Measurements from ENCODE around the gene SOS1.

Gene SOS1

DNA sequence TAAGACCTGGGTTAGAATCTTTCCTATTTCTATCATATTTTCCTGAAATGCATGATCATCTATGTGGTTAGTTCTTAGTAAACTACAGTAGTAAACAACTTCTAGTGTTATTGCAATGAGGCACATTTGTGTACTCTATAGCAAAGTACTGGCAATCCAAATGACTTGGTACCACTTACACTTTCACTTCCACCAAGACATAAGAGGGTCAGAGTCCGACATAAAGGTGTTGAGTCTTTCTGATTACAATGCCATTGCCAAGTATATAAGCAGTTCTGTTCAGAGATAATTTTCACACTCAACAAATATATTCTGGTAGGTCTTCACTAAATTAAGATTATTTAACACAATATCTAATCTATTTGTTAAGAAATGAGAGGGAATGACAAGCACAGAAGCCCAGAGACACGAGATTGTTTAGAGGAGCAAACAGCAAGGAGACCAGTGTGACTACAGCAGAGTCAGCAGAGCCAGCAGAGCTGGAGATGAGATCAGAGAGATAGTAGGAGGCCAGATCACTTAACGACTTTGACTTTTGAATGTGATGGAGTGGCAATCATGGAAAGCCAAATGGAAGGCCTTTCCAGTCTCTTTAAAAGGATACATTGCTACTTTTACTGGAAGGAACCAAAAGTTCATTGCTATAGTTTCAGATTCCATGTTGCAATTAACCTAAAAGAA, 27.5 kb downstream of the SOS1 start:
- TF ChIP-seq, protein P1, sequence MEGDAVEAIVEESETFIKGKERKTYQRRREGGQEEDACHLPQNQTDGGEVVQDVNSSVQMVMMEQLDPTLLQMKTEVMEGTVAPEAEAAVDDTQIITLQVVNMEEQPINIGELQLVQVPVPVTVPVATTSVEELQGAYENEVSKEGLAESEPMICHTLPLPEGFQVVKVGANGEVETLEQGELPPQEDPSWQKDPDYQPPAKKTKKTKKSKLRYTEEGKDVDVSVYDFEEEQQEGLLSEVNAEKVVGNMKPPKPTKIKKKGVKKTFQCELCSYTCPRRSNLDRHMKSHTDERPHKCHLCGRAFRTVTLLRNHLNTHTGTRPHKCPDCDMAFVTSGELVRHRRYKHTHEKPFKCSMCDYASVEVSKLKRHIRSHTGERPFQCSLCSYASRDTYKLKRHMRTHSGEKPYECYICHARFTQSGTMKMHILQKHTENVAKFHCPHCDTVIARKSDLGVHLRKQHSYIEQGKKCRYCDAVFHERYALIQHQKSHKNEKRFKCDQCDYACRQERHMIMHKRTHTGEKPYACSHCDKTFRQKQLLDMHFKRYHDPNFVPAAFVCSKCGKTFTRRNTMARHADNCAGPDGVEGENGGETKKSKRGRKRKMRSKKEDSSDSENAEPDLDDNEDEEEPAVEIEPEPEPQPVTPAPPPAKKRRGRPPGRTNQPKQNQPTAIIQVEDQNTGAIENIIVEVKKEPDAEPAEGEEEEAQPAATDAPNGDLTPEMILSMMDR (IDR thresholded peaks at IDR 0.05; ENCODE audit: low read depth, low read length): no peak
- no peak overlapping the region for H3K4me3 ChIP-seq (ENCODE audit: low read depth, low read length)
- peaks cover 8% of the 10 kb centered on the region for H3K4me1 ChIP-seq
- no peaks in the 10 kb centered on the region for H3K36me3 ChIP-seq
- no peaks in the 10 kb centered on the region for H3K27me3 ChIP-seq
- no peaks in the 10 kb centered on the region for H3K9me3 ChIP-seq
- DNase-seq: peak; percentile 34

DNA sequence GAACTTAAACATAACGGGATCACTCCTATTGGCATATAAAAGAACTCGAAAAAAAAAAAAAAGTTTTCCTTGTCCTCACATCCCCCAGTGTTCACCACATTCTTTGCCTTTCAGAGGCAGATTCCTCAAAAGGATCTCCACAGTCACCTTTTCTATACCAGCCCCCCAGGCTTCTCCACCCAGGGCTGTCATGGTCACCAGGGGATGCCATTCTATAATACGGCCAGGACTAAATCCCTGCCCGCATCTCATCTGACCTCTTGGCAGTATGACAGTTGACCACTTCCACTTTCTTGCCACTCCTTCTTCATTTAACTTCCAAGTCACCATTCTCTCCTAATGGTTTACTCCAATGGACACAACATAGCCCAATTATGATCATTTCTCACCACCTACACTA, 29.3 kb downstream of the SOS1 start:
- H3K27me3 ChIP-seq: no peaks in the 10 kb centered on the region
- peaks cover 8% of the 10 kb centered on the region for H3K4me1 ChIP-seq
- no peaks in the 10 kb centered on the region for H3K36me3 ChIP-seq
- DNase-seq: no peak
- no peaks in the 10 kb centered on the region for H3K9me3 ChIP-seq
- TF ChIP-seq, protein P1 (IDR thresholded peaks at IDR 0.05; ENCODE audit: low read depth, low read length): no peak
- H3K4me3 ChIP-seq (ENCODE audit: low read depth, low read length): no peak overlapping the region

DNA sequence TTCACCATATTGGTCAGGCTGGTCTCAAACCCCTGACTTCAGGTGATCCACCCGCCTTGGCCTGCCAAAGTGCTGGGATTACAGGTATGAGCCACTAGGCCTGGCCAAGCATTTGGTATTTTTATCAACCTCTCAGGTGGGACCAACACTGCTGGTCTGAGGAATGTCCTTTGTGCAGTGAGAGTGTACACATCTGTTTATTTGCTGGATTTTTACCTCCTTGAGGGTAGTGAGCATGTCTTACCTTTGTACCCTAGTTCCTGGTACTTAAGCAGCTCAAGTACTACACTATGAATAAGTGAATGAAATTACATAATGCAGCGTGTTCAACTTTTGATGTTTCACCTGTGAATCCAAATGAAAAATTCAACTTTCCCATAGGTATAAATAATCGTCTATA, 29.8 kb downstream of the SOS1 start:
- no peak for DNase-seq
- Histone ChIP-seq H3K4me3 (ENCODE audit: low read depth, low read length) (no peak overlapping the region), H3K27me3 (no peaks in the 10 kb centered on the region), H3K4me1 (peaks cover 8% of the 10 kb centered on the region), H3K9me3 (no peaks in the 10 kb centered on the region), H3K36me3 (no peaks in the 10 kb centered on the region)
- TF ChIP-seq, protein P1 (IDR thresholded peaks at IDR 0.05; ENCODE audit: low read depth, low read length): no peak

DNA sequence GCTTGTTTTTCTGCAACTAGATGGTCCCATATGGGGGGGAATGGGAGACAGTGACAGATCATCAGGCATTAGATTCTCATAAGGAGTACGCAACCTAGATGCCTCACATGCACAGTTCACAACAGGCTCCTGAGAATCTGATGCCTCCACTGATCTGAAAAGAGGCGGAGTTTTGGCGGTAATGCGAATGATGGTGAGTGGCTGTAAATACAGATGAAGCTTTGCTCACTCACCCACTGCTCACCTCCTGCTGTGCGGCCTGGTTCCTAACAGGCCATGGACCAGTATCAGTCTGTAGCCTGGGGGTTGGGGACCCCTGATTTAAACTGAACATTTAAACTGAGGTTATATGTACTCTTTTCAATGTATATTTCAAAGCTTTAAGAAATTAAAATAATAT, 40.7 kb downstream of the SOS1 start:
- no peaks in the 10 kb centered on the region for H3K9me3 ChIP-seq
- no peaks in the 10 kb centered on the region for H3K27me3 ChIP-seq
- H3K4me1 ChIP-seq: peaks cover 5% of the 10 kb centered on the region
- peak; percentile 10 for DNase-seq
- no peaks in the 10 kb centered on the region for H3K36me3 ChIP-seq
- TF ChIP-seq, protein P1 (IDR thresholded peaks at IDR 0.05; ENCODE audit: low read depth, low read length): no peak
- no peak overlapping the region for H3K4me3 ChIP-seq (ENCODE audit: low read depth, low read length)

DNA sequence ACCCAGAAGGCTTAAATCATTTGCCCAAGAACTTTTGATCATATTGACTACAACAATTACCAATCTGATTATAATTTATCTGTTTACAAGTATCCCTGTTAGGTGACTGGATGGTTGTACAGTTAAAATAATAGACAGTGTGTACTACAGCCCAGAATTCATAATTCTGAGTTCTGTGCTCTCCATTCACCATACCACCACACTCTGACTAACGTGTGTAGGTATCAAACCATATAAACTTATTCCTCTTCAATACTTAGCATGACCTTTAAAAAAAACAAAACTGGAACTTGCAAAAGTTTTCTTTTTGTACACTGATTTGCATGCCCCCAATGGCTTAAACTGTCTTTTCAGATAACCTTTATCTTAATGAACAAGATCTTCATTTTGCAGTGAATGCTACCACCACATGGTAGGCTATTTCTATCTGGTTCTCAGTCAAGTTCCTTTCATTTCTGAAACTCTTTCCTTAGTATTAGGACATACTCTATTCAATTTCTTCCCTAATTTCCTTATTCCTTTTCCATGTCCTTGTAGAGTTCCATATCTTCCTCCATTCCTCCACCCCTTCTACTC, 50.9 kb downstream of the SOS1 start:
- TF ChIP-seq, protein P1 (IDR thresholded peaks at IDR 0.05; ENCODE audit: low read depth, low read length): no peak

DNA sequence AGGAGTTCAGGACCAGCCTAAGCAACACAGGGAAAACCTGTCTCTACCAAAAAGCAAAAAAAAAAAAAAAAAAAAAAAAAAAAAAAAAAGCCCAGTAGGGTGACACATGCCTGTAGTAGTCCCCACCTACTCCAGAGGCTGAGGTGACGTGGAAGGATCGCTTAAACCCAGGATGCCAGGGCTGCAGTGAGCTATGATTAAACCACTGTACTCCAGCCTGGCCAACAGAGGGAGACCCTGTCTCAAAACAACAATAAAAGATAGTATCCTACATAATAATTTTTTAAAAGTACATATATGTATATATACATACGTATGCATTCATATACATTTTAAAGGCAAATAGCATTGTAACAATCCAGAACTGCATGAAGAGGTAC, 51.7 kb downstream of the SOS1 start:
- Histone ChIP-seq H3K9me3 (no peaks in the 10 kb centered on the region), H3K4me3 (ENCODE audit: low read depth, low read length) (no peak overlapping the region), H3K36me3 (no peaks in the 10 kb centered on the region), H3K4me1 (no peaks in the 10 kb centered on the region; the same call in 1 of the 2 replicates), H3K27me3 (no peaks in the 10 kb centered on the region)
- peak; percentile 8 for DNase-seq
- TF ChIP-seq, protein P1 (IDR thresholded peaks at IDR 0.05; ENCODE audit: low read depth, low read length): peak; percentile 35

More for the DNA sequence above, 50.9 kb downstream of the SOS1 start:
- DNase-seq: no peak
- no peaks in the 10 kb centered on the region for H3K9me3 ChIP-seq
- H3K4me3 ChIP-seq (ENCODE audit: low read depth, low read length): no peak overlapping the region
- no peaks in the 10 kb centered on the region for H3K27me3 ChIP-seq
- H3K4me1 ChIP-seq: no peaks in the 10 kb centered on the region; the same call in 1 of the 2 replicates
- H3K36me3 ChIP-seq: no peaks in the 10 kb centered on the region

Data from BE2C (cell line).